NCI-H2171 treated with DMSO at 0.1 percent for 48 hours (cell line): Measurements from ENCODE around the gene AEN.

Source experiments
- DNase-seq: peaks from one replicate; lab custom pipeline; 2025; lab: John Stamatoyannopoulos, UW

Gene AEN

GRCh38 chr15:88620995-88621772, at the start of gene AEN:
AEN (plus strand) TSS chr15:88621340; CDS start chr15:88626210, 4,870 bp downstream.
- DNase-seq, result peak; percentile 94

GRCh38 chr15:88571852-88572259, 49.3 kb upstream of the AEN start:
- DNase-seq, result peak; percentile 84

GRCh38 chr15:88574077-88574476, 47.1 kb upstream of the AEN start:
- no peak for DNase-seq

GRCh38 chr15:88574655-88575054, 46.5 kb upstream of the AEN start:
- no peak for DNase-seq

- no peak for DNase-seq
Measured at GRCh38 chr15:88579322-88579721, 41.8 kb upstream of the AEN start.

- DNase-seq, result peak; percentile 59
Measured at GRCh38 chr15:88580532-88580931, 40.6 kb upstream of the AEN start.

- no peak for DNase-seq
Measured at GRCh38 chr15:88586401-88587162, 34.6 kb upstream of the AEN start.

GRCh38 chr15:88590759-88591158, 30.4 kb upstream of the AEN start:
- DNase-seq, result no peak

GRCh38 chr15:88591384-88591783, 29.8 kb upstream of the AEN start:
- DNase-seq, result no peak

GRCh38 chr15:88603885-88604284, 17.3 kb upstream of the AEN start:
- peak; percentile 18 for DNase-seq

- DNase-seq, result peak; percentile 25
Measured at GRCh38 chr15:88604381-88605188, 16.6 kb upstream of the AEN start.

- peak; percentile 29 for DNase-seq
Measured at GRCh38 chr15:88605189-88606069, 15.7 kb upstream of the AEN start.

- DNase-seq, result no peak
Measured at GRCh38 chr15:88606070-88606794, 14.9 kb upstream of the AEN start.

- no peak for DNase-seq
Measured at GRCh38 chr15:88607951-88608350, 13.2 kb upstream of the AEN start.

GRCh38 chr15:88608607-88609181, 12.4 kb upstream of the AEN start:
- no peak for DNase-seq

GRCh38 chr15:88609344-88610090, 11.6 kb upstream of the AEN start:
- DNase-seq, result no peak

GRCh38 chr15:88610701-88611231, 10.4 kb upstream of the AEN start:
- DNase-seq, result no peak

- no peak for DNase-seq
Measured at GRCh38 chr15:88612186-88612796, 8.8 kb upstream of the AEN start.
